SK-N-SH treated with all-trans-retinoic acid at 6 μM for 48 hours (cell line): Measurements from ENCODE around the gene NGDN.

ENCODE experiments used
- ATAC-seq: fragments of 200-7000 bp; cut with Tn5 transposase; 3 replicates; pipeline ENCODE4 v1.9.1; 2020; ENCODE audit warnings: mild to moderate bottlenecking, moderate library complexity
- ARNTL ChIP-seq: fragments of 450-650 bp; formaldehyde crosslinking; IDR thresholded peaks from 2 replicates; pipeline ENCODE4 v1.5.0; 2020; ENCODE audit warnings: low read depth, mild to moderate bottlenecking, moderate library complexity, borderline replicate concordance
- BACH2 ChIP-seq: fragments of 250-450 bp; sonication (Bioruptor Pico); IDR thresholded peaks from 2 replicates; pipeline ENCODE4 v1.9.0; 2021; ENCODE audit warnings: mild to moderate bottlenecking, borderline replicate concordance
- CREB5 ChIP-seq: fragments of 250-450 bp; sonication (Bioruptor Pico); IDR thresholded peaks from 2 replicates; pipeline ENCODE4 v1.5.1; 2020; ENCODE audit warnings: low read depth, mild to moderate bottlenecking, moderate library complexity
- CSDC2 ChIP-seq: fragments of 250-450 bp; sonication (Bioruptor Pico); IDR thresholded peaks from 2 replicates; pipeline ENCODE4 v1.5.0; 2020; ENCODE audit warnings: mild to moderate bottlenecking, moderate library complexity
- CSRNP3 ChIP-seq: fragments of 250-450 bp; sonication (Bioruptor Pico); IDR thresholded peaks from 2 replicates; pipeline ENCODE4 v1.5.1; 2021; ENCODE audit warnings: mild to moderate bottlenecking, moderate library complexity
- ESRRG ChIP-seq: fragments of 250-450 bp; sonication (Bioruptor Pico); IDR thresholded peaks from 2 replicates; pipeline ENCODE4 v1.6.1; 2021; ENCODE audit warnings: mild to moderate bottlenecking
- GLIS3 ChIP-seq: fragments of 250-450 bp; sonication (Bioruptor Pico); IDR thresholded peaks from 2 replicates; pipeline ENCODE4 v1.5.0; 2020; ENCODE audit warnings: mild to moderate bottlenecking, moderate library complexity
- ISL1 ChIP-seq: fragments of 250-450 bp; sonication (Bioruptor Pico); IDR thresholded peaks from 2 replicates; pipeline ENCODE4 v2.1.2; 2022; ENCODE audit warnings: mild to moderate bottlenecking, moderate library complexity
- OSR1 ChIP-seq: fragments of 250-450 bp; sonication (Bioruptor Pico); IDR thresholded peaks from 2 replicates; pipeline ENCODE4 v1.8.0; 2022; ENCODE audit warnings: moderate library complexity, mild to moderate bottlenecking, inconsistent platforms
- PATZ1 ChIP-seq: fragments of 250-450 bp; sonication (Bioruptor Pico); IDR thresholded peaks from 2 replicates; pipeline ENCODE4 v1.8.0; 2020; ENCODE audit warnings: mild to moderate bottlenecking, moderate library complexity, borderline replicate concordance
- POU6F1 ChIP-seq: fragments of 250-450 bp; sonication (Bioruptor Pico); IDR thresholded peaks from 2 replicates; pipeline ENCODE4 v1.8.0; 2021; ENCODE audit warnings: low read depth, mild to moderate bottlenecking, moderate library complexity, borderline replicate concordance
- PPARA ChIP-seq: fragments of 250-450 bp; sonication (Bioruptor Pico); IDR thresholded peaks from 2 replicates; pipeline ENCODE4 v1.5.0; 2020; ENCODE audit warnings: mild to moderate bottlenecking, borderline replicate concordance
- RARB ChIP-seq: fragments of 250-450 bp; sonication (Bioruptor Pico); IDR thresholded peaks from 2 replicates; pipeline ENCODE4 v1.8.0; 2021; ENCODE audit warnings: mild to moderate bottlenecking, moderate library complexity
- ZC3H10 ChIP-seq: fragments of 250-450 bp; sonication (Bioruptor Pico); IDR thresholded peaks from 2 replicates; pipeline ENCODE4 v1.5.1; 2021; ENCODE audit warnings: mild to moderate bottlenecking, moderate library complexity
- ZFP3 ChIP-seq: fragments of 250-450 bp; sonication (Bioruptor Pico); IDR thresholded peaks from 2 replicates; pipeline ENCODE4 v1.5.0; 2020; ENCODE audit warnings: mild to moderate bottlenecking, moderate library complexity
- ZFP30 ChIP-seq: fragments of 450-650 bp; formaldehyde crosslinking; IDR thresholded peaks from 2 replicates; pipeline ENCODE4 v1.5.0; 2022; ENCODE audit warnings: mild to moderate bottlenecking, moderate library complexity
- ZNF565 ChIP-seq: fragments of 450-650 bp; formaldehyde crosslinking; conservative IDR thresholded peaks from 2 replicates; pipeline ENCODE4 v1.5.0; 2020; ENCODE audit warnings: low read depth, mild to moderate bottlenecking, moderate library complexity
- ZNF70 ChIP-seq: fragments of 450-650 bp; formaldehyde crosslinking; IDR thresholded peaks from 2 replicates; pipeline ENCODE4 v1.5.0; 2020; ENCODE audit warnings: mild to moderate bottlenecking, moderate library complexity
- ZNF8 ChIP-seq: fragments of 450-650 bp; formaldehyde crosslinking; IDR thresholded peaks from 2 replicates; pipeline ENCODE4 v1.5.0; 2020; ENCODE audit warnings: mild to moderate bottlenecking, moderate library complexity

The NGDN gene

GRCh38 chr14:23523229-23524016 lies 53.9 kb downstream of the NGDN start:
- no peak for ATAC-seq
- TF ChIP-seq ZNF8 (no peak), ZC3H10 (CRISPR knock-in tag) (no peak), ZNF565 (CRISPR knock-in tag) (no peak), CSDC2 (no peak), POU6F1 (no peak), CREB5 (no peak), BACH2 (CRISPR knock-in tag) (no peak), ZNF70 (CRISPR knock-in tag) (no peak), ZFP3 (CRISPR knock-in tag) (no peak), OSR1 (CRISPR knock-in tag) (no peak), ARNTL (CRISPR knock-in tag) (no peak), GLIS3 (CRISPR knock-in tag) (no peak)
- TF ChIP-seq, all 23 proteins: peak for 0

GRCh38 chr14:23524954-23525353 lies 55.5 kb downstream of the NGDN start:
- no peak for ATAC-seq
- TF ChIP-seq PATZ1 (CRISPR knock-in tag) (no peak), ZC3H10 (CRISPR knock-in tag) (no peak), CREB5 (no peak), RARB (CRISPR knock-in tag) (no peak), ZNF565 (CRISPR knock-in tag) (no peak), ZFP30 (CRISPR knock-in tag) (no peak), PPARA (CRISPR knock-in tag) (no peak), CSDC2 (no peak), ZNF8 (no peak), GLIS3 (CRISPR knock-in tag) (no peak)
- TF ChIP-seq, all 23 proteins: peak for 0

GRCh38 chr14:23525611-23526010 lies 56.1 kb downstream of the NGDN start:
- TF ChIP-seq CSRNP3 (CRISPR knock-in tag), result no peak
- TF ChIP-seq OSR1 (CRISPR knock-in tag), result no peak
- no peak for TF ChIP-seq ZNF70 (CRISPR knock-in tag)
- no peak for TF ChIP-seq ZC3H10 (CRISPR knock-in tag)
- no peak for TF ChIP-seq POU6F1
- TF ChIP-seq ESRRG (CRISPR knock-in tag), result no peak
- TF ChIP-seq ZNF565 (CRISPR knock-in tag), result no peak
- TF ChIP-seq PATZ1 (CRISPR knock-in tag), result no peak
- no peak for TF ChIP-seq ISL1
- TF ChIP-seq ZNF8, result no peak
- TF ChIP-seq CSDC2, result no peak
- no peak for TF ChIP-seq GLIS3 (CRISPR knock-in tag)
- TF ChIP-seq PPARA (CRISPR knock-in tag), result no peak
- ATAC-seq, result no peak
